Ovary (tissue), 3 donors: ENCODE data around the gene PRELID1.

Experiments used
- CTCF ChIP-seq, 3 donors: fragments of 450-650 bp in 2 of 3; fragments of 200-600 bp in 1 of 3; IDR thresholded peaks; one replicate each; pipeline versions ENCODE4 v1.5.1 to v1.8.0; 2016 to 2022; ENCODE audit warnings: antibody characterized with exemption in 3 of 3, mild to moderate bottlenecking in 1 of 3
- EP300 ChIP-seq: sonication (generic); formaldehyde crosslinking; IDR thresholded peaks from one replicate; pipeline ENCODE4 v1.6.1; 2017; ENCODE audit warnings: antibody characterized with exemption
- POLR2A ChIP-seq: fragments of 450-650 bp; IDR thresholded peaks from one replicate; pipeline ENCODE4 v1.6.1; 2017; ENCODE audit warnings: antibody characterized with exemption, mild to moderate bottlenecking, moderate library complexity
- donor health status: DM: no; HTN: no; CAD: no.

- no peak for TF ChIP-seq CTCF (IDR thresholded peaks at IDR 0.05)
- no peak for TF ChIP-seq POLR2A
- TF ChIP-seq EP300 = no peak
Observed at GRCh38 chr5:177311723-177312648, 8.4 kb downstream of the PRELID1 start, which contains the start of gene MXD3.
